GM18505 (cell line): Measurements from ENCODE around the gene CAPZB.

ENCODE experiments used
- ATAC-seq: cut with Tn5 transposase; IDR thresholded peaks from one replicate; pipeline ENCODE4 v1.9.1; 2021; ENCODE audit not compliant: unreplicated experiment
- POLR2A ChIP-seq: IDR thresholded peaks from 4 replicates; pipeline ENCODE4 v1.6.1; 2011; ENCODE audit warnings: borderline replicate concordance; ENCODE audit not compliant: insufficient read depth, insufficient read length; ENCODE audit errors: extremely low read depth

Gene CAPZB

DNA sequence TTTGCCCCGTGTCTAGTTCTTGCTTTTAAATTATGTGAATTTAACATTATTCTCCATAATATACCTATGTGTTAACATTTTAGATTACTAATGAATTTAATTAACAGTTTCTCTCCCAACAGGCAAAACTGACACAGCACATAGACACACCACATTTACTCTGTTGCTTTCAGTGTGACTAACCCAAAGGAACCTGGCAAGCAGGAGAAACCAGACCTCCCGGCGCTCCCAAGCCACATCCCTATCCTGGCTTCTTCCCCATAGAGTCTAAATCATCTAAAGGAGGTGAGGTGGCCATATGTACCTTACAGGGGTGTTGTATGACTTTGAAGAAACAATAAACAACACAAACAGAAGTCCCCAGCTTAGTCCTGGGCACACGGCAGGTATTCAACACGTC, 69.2 kb downstream of the CAPZB start:
- TF ChIP-seq POLR2A, result no peak
- no peak for ATAC-seq

DNA sequence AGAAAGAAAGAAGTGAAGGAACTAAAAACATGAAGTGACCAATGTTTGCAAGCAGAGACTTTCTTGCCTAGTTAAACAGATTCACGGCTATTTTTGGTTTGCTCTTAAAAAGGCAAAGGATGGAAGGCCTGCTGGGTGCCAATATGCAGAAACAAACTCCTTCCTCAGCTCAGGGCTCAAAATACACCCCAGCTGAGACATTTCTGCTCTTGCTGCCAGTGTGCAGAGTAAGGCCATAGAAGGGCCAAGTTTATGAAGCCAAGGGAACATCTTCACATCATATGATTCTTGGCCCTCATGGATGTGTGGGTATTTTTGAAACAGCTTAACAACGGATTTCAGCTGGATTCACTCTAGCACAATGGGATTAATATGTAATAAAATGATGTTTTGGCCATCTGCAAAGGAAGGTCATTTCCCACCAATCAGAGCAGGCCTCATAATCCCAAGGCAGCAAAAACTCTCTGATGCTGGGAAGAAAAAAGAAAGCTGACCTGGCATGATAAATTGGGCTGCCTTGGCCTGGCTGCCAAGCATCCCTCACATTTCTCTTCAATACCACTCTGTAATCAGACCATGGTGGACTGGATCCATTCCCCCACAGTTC, 70.7 kb downstream of the CAPZB start:
- ATAC-seq, result no peak
- TF ChIP-seq POLR2A, result no peak

DNA sequence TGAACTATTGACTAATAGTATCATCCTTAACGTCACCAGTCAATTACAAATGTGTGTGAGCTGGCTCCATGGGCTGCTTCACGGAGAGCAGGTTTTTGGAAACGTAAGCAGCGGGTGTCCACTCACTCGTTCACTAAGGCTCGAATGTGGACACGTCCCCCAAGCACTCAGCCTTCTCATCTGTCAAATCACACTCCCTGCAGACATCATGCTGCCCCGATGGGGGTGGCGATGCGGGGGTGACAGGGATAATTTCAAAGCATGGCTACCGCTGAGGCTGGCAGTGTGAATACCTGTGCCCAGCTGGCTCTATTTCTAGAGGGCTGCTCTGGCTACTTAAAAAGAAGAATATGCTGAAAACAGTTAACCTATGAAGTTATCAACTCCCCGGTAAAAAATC, 71.3 kb downstream of the CAPZB start:
- ATAC-seq, result no peak
- no peak for TF ChIP-seq POLR2A

DNA sequence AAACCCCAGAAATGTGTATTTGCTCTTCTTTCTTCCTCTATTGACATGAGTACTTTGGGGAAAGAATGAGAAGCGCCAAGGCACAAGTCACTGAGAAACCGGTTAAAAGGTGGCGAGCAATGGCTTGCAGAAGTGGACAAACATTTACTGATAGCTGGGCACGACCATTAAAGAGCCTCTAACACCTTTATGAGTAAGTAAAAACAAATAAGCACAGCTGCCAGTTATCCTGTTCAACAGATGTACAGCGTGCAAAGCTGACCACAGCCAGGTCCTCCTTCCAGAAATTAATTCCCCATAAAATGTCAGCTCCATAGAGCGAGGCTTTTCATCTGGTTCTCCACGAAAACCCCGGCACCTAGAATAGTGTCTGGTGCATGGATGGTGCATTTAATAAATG, 72.7 kb downstream of the CAPZB start:
- no peak for TF ChIP-seq POLR2A
- no peak for ATAC-seq

DNA sequence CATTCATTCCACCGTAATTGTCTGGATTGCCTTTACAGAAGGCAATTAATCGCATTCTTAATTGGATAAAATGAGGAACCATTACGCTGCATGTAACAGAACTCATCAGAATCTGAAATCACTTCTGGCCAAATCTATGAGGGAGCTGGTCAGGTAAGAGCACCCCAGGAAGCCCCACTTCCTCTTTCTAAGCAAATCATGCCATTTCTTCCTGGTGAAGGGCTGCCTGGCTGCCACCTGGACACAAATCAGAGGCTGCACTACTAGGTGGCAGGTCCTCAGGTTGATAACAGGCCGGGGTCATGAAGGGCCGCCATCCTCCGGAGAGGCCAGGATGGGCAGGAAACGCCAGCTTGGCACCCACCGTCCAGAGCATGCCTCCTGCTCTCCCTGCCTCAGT, 73.7 kb downstream of the CAPZB start:
- TF ChIP-seq POLR2A, result no peak
- no peak for ATAC-seq

DNA sequence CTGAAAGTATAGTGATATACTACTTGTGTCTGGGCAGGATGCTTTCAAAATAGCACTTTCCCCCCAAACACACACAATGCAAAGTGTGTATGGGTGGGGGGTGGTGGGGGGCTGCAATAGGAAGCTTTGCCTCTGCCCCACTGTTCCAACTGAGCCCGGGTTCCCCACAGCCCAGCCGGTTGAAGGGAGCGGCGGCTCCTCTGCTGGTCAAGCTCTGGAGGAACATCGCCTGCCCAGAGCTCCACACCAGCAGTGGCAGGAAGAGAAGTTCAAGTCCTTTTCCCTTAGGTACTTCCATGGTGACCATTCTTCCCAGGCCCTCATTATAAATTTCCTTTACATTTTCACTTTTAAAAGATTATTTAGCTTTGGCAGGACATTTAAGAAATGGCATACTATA, 74.9 kb downstream of the CAPZB start:
- TF ChIP-seq POLR2A, result no peak
- ATAC-seq, result no peak

DNA sequence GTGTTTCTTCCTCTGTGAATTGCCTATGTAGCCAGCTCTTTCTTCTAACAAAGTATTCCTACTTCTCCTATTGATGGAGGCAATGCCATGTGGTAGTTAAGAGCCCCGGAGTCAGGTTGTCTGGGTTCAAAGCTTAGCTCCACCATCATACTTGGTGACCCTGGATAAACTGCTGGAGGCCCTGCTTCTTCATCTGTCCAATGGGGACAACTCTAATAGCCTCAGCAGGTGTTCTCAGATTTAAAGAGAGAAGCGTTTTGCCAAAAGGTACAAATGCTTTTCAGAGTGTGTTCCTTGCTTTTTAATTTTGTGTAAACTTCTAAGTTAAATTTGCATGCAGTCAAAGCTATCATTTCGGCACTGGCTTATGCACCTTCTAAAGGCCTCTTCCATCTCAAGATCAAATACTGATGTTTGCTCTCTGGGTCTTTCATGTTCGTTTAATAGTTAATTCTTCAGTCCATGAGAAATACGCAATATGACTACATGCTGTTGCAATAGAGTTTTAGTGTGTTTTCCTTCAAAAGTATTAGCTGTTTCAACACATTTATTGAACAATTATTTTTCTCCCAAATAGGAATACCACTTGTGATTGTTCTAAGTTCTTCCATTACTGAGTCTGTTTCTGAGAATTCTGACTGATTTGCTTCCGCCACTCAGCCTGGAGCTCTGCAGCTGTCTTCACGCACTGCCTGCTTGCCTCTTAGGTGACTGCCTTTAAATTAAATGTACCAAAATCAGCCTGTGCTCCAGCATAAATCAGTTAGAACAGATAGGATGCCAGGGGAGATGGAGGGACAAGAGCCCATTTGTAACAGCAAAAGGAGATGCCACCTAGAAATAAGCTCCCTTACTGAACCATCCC, 75.6 kb downstream of the CAPZB start:
- no peak for ATAC-seq
- TF ChIP-seq POLR2A, result no peak

DNA sequence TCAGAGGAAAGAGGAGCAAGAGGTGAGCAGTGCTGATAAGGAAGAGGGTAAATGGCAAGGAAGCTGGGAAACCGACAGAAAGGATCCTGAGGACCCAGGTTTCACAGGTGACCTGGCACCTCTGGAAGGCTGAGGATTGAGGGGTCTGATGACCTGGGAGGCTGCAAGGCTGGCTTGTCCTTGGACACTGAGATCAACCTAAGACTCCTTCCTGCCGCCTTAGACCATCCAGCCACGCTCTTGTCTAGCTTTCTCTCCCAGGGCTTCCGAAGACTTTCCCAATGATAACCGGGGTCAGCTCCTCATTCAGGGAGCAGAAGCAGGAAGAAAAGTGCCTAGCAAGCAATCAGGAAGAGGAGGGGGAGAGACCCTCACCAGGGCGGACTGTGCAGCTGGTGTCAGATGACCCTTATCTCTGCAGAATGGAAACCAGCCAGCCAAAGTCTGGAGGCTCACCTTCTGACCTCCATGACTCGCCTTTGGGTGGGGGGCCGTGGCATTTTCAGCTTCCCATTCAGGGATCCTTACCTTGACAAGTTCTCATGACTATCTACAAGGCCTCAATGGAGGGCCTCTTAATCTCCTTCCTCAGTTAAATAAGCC, 77.7 kb downstream of the CAPZB start:
- no peak for TF ChIP-seq POLR2A
- ATAC-seq, result no peak

DNA sequence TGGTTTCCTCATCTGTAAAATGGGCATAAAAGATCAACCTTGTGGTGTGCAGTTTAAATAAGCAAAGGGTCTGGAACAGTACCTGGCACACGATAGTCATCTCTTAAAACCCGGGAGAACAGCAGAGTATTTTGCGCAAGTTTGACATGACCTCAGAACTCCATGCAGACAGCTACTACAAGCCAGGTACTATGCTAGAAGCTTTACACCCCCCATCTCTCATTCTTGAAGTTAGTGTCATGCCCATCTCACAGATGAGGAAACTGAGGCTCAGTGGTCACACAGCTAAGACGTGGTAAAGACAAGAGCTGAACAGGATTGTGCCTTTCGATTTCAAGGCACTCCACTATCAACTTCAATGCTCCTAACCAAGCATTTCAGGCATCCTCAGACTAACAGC, 78.7 kb downstream of the CAPZB start:
- TF ChIP-seq POLR2A, result no peak
- no peak for ATAC-seq

DNA sequence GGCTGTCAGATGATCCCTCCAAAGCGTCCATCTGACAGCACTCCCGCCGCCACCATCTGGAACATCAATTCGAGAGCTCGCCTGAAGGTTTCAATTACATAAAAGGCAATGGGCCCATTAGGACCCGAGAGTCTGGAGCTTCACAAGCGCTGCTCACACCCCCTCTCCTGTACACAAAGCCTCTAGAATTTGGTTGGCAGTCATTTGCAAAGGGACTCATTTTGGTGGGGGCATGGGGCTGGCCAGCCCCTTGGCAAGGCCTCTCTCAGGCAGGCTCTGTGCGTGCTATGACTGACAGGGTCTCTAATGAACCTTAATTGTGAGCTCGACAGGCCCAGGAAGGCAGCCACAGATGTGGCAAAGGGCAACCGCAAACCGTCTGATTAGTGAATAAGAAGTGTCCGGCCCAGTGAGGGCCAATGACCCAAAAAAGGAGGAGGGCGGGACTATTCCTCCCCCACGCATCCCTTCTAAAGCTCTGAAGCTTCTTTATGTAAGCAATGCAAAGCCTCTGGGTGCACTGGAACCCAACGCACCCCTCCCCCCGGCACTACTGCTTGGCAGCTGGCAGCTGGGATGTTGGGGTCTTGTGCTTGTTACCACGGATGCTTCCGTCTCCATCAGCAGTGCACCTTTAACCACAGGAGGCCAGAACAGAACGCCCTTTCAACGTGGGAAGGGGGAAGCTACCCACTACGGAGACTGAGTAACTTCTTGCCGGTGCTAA, 79.4 kb downstream of the CAPZB start:
- ATAC-seq, result no peak
- TF ChIP-seq POLR2A, result no peak

DNA sequence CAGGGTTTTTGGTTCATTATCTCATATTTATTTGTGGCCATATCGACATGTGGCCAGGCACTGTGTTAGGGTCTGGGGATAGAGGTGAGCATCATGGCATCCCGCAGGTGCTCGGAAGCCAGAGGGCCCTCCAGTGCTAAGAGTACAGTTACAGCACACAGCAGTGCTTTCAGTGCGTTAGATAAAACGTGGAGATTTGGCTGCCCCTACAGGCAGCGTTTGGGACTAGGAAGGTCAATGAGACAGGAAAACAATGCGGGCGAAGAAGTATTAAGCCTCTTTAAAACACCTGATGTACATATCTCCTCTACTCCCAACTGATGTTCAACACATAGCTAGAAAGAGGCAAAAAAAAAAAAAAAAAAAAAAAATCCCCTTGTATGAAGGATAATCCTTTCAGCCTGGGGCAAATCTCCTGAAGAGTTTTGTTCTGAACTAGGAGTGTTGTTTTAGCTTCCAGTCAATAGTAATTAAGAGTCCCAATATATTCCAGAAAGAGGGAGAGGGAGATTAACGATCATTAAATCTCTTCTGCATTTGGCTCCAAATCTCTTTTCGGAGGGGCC, 80.1 kb downstream of the CAPZB start:
- no peak for ATAC-seq
- TF ChIP-seq POLR2A, result no peak

DNA sequence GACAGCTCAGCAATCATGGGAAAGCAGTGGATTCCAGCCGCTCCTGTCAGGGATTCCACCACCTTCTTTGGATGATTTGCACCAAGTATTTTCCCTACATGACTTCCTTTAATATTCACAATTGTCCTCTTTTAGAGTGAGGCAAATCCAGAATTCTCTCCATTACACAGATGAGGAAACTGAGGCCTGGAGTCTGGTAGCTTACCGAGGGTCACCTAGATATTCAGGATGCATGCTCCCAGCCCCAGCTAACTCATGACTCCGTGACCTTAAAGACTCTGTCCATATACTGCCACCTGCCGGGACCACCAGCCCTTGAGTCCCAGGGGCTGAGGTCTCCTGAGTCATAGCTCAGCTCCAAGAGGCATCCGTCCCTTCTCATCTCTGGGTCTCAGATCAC, 80.6 kb downstream of the CAPZB start:
- no peak for TF ChIP-seq POLR2A
- ATAC-seq, result no peak

DNA sequence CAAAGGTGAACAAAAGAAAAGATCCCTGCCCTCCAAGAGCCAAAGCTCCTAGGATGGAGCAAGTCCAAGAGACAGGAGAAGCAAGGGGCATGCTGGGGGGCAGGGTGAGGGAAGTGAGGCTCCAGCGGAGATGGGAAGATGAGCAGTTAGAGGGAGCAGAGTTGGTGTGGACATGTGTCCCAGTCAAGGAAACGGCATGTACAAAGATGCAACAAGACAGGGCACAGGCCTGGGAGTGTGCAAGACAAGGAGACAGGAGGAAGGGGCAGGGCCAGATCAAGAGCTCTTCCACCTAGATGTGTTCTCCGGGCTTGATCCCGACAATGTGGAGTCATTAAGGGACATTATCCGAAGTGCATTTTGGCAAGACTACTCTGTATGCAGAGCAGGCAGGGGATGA, 82.1 kb downstream of the CAPZB start:
- TF ChIP-seq POLR2A, result no peak
- ATAC-seq, result no peak
